ENCODE results near the gene PPCS. TPM values are rescaled to one million over a fixed set of nuclear protein-coding genes. Genes with fewer than 3 reads are reported as not detected.
"Not testable (repeated sequence)": the region's sequence is repeated elsewhere in the genome, so short reads cannot be mapped to it uniquely, and the experiment has no call there.

PPCS gene
- total RNA-seq, 2 donors from 2014 or later, result 37.8 to 50.1 TPM

GRCh38 chr1:42480921-42481320 lies 24.6 kb downstream of the PPCS start:
- DNase-seq (ENCODE audit: low spot score in 2 of 2) (no peak), ATAC-seq (no peak)
- H3K36me3 Mint-ChIP-seq, result no peaks in the 10 kb centered on the region
- no peaks in the 10 kb centered on the region for H3K9me3 Mint-ChIP-seq
- no peak overlapping the region for H3K27ac Mint-ChIP-seq

DNA sequence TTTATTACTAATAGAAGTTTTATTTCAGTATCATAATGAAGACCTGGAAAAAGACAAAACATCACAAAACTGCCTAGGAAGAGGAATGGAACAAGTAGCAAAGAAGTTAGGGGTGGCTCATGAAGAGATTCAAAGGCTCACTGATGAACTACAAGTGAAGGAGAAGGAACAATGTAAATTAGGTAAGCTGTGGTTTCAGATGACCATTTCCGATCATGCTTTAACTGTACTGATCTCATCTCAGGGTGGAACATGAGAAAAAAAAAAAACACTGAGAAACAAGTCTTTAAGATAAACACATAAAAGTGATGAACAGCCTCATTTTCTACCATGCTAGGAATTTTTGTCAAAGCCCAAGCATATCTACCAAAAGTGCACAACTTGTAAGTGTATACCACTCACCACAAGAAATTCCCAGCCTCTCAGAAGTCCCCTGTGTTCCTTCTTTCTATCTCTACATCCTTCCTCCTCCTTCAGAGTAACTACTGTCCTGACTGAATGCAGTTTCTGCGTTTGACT lies 26.4 kb downstream of the PPCS start:
- H3K27ac Mint-ChIP-seq, result no peak overlapping the region
- no peaks in the 10 kb centered on the region for H3K36me3 Mint-ChIP-seq
- ATAC-seq (no peak), DNase-seq (ENCODE audit: low spot score in 2 of 2) (no peak)
- H3K9me3 Mint-ChIP-seq, result no peaks in the 10 kb centered on the region

- Mint-ChIP-seq H3K27ac (no peak overlapping the region), H3K36me3 (no peaks in the 10 kb centered on the region), H3K9me3 (no peaks in the 10 kb centered on the region)
- DNase-seq (ENCODE audit: low spot score in 2 of 2), result no peak
- no peak for ATAC-seq
These were observed 28.0 kb downstream of the PPCS start for GRCh38 chr1:42484382-42484781.

- Mint-ChIP-seq H3K9me3 (peaks cover 0 to 8% of the 10 kb centered on the region in 2 donors), H3K36me3 (peaks cover 0 to 6% of the 10 kb centered on the region in 2 donors), H3K27ac (no peak overlapping the region)
- ATAC-seq, result no peak
- no peak for DNase-seq (ENCODE audit: low spot score in 2 of 2)
These were observed 33.9 kb downstream of the PPCS start for GRCh38 chr1:42490237-42490636.

DNA sequence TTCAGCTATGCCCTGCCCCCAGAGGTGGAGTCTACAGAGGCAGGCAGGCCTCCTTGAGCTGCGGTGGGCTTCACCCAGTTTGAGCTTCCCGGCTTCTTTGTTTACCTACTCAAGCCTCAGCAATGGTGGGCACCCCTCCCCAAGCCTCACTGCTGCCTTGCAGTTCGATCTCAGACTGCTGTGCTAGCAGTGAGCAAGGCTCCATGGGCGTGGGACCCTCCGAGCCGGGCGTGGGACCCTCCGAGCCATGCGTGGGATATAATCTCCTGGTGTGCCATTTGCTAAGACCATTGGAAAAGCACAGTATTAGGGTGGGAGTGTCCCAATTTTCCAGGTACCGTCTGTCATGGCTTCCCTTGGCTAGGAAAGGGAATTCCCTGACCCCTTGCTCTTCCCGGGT lies 45.7 kb downstream of the PPCS start:
- not testable (repeated sequence) for DNase-seq (ENCODE audit: low spot score in 2 of 2); H3K27ac Mint-ChIP-seq; ATAC-seq
- Mint-ChIP-seq H3K36me3 (peaks cover 19 to 26% of the 10 kb centered on the region in 2 donors), H3K9me3 (peaks cover 9 to 12% of the 10 kb centered on the region in 2 donors)

DNA sequence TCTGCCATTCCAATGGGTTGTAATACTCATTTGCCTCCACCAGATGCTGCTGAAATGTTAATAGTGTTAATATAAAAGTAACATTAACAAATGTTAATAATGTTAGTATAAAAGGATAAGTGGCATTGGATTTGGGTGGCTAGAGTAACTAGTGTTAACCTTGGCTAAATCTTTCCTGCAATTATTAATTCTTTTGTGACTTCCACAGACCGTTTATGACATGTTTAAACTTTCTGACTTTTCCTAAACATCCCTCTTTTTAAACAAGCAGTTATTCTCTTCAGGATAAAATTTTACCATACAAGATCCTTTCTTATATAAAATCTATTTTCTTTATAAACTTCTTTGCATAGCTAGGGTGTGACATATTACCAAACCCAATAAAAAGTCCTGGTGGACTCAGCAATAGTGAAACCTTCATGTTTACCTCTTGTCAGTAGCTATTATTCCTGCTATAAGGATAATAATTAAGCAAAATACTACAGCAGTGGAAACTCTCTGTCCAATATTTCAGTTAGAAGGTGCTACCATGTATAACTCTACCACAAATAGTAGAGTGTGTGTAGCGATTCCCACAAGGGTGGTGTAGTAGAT lies 48.3 kb downstream of the PPCS start:
- no peak for ATAC-seq
- H3K27ac Mint-ChIP-seq, result no peak overlapping the region
- peaks cover 12 to 16% of the 10 kb centered on the region in 2 donors for H3K9me3 Mint-ChIP-seq
- DNase-seq (ENCODE audit: low spot score in 2 of 2), result no peak
- peaks cover 32 to 40% of the 10 kb centered on the region in 2 donors for H3K36me3 Mint-ChIP-seq

GRCh38 chr1:42506576-42506975 lies 50.2 kb downstream of the PPCS start:
- DNase-seq (ENCODE audit: low spot score in 2 of 2) (no peak), ATAC-seq (no peak)
- Mint-ChIP-seq H3K9me3 (peaks cover 12 to 26% of the 10 kb centered on the region in 2 donors), H3K27ac (no peak overlapping the region), H3K36me3 (peaks cover 50 to 60% of the 10 kb centered on the region in 2 donors)

Other genes with a start within 250 kb of the PPCS start
- gene FOXJ3, start 121.3 kb upstream of the PPCS start, total RNA-seq, result 10 to 100 TPM; 51.0 to 52.9 TPM
- 10 to 100 TPM in 1 of 2 donors, under 1 TPM in 1; 0.68 to 18.0 TPM for gene RIMKLA, start 75.8 kb upstream of the PPCS start, total RNA-seq
- under 1 TPM; 0.45 to 0.84 TPM for gene ZMYND12, start 521 bp upstream of the PPCS start, total RNA-seq
- gene CCDC30, start 6.7 kb downstream of the PPCS start, total RNA-seq, result 1 to 10 TPM; 2.2 to 2.3 TPM
- gene PPIH, start 201.9 kb downstream of the PPCS start, total RNA-seq, result 100 to 1,000 TPM in 1 of 2 donors, 10 to 100 TPM in 1; 93.6 to 101 TPM
- 1,000 to 10,000 TPM in 1 of 2 donors, 100 to 1,000 TPM in 1; 926 to 1,058 TPM for gene YBX1, start 225.9 kb downstream of the PPCS start, total RNA-seq